NCI-H510A (cell line): ENCODE measurements around the gene HCN4.
"Not testable (repeated sequence)": the region's sequence is repeated elsewhere in the genome, so short reads cannot be mapped to it uniquely, and the experiment has no call there.

ENCODE experiments used
- DNase-seq: peaks from one replicate; lab custom pipeline; 2025; lab: John Stamatoyannopoulos, UW

The HCN4 gene

GRCh38 chr15:73368301-73369136 lies at the start of gene HCN4:
Gene HCN4, minus strand, starts transcription at chr15:73368958. Its CDS starts 688 bp downstream, at chr15:73368270.
- DNase-seq = peak; percentile 33

- no peak for DNase-seq
Observed at GRCh38 chr15:73414876-73415275, 46.1 kb upstream of the HCN4 start.

GRCh38 chr15:73403171-73403570 lies 34.4 kb upstream of the HCN4 start:
- no peak for DNase-seq

GRCh38 chr15:73400222-73400621 lies 31.5 kb upstream of the HCN4 start:
- DNase-seq = not testable (repeated sequence)

GRCh38 chr15:73398861-73399260 lies 30.1 kb upstream of the HCN4 start:
- no peak for DNase-seq

- no peak for DNase-seq
Observed at GRCh38 chr15:73397461-73397860, 28.7 kb upstream of the HCN4 start.

- DNase-seq = no peak
Observed at GRCh38 chr15:73395671-73396070, 26.9 kb upstream of the HCN4 start.

GRCh38 chr15:73394782-73395181 lies 26.0 kb upstream of the HCN4 start:
- DNase-seq = no peak

GRCh38 chr15:73393336-73393735 lies 24.6 kb upstream of the HCN4 start:
- DNase-seq = no peak

DNA sequence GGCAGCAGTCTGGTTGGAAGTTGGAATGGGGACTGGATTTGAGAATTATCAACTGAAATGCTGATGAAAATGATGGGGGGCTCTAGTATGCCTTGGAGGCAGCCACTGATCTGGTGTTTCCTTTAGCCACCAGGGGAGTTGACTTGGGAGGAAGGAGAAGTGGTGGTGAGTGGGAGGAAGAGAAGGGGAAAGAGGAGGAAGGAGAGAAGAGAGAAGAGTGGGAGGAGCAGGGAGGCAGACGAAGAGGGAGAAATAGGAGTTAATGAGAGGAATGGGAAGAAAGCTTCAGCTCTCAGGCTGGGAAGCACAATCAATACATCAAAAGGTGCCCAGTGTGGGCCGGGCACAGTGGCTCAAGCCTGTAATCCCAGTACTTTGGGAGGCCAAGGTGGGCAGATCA lies 23.3 kb upstream of the HCN4 start:
- no peak for DNase-seq

GRCh38 chr15:73391128-73391872 lies 22.5 kb upstream of the HCN4 start:
- DNase-seq = no peak

GRCh38 chr15:73389971-73390544 lies 21.3 kb upstream of the HCN4 start:
- no peak for DNase-seq

- DNase-seq = no peak
Observed at GRCh38 chr15:73389539-73389938, 20.8 kb upstream of the HCN4 start.

DNA sequence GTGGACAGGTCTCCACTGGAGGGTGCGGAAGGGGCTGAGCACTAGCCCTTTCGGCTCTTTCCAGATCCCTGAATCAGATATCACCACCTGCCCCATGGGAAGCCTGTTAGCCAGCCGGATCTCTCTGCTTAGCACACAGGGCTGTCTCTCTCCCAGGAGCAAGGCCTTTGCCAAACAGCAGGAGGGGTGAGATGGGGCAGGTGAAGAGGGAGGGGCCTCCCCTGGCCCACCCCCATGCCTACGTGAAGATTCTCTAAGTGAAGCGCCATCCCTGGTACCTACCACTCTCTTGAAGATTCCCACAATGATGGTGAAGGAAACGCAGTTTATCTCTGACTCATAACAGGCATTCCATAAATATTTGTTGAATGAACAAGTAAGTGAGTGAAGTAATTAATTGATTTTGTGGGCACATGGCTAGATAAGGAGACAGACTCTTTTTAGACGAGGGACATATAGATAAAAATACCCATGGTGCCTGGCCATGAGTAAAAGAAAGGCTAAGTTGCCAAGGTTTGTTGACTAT lies 19.6 kb upstream of the HCN4 start:
- DNase-seq = no peak

- no peak for DNase-seq
Observed at GRCh38 chr15:73387507-73388255, 18.9 kb upstream of the HCN4 start.

GRCh38 chr15:73386886-73387506 lies 18.2 kb upstream of the HCN4 start:
- no peak for DNase-seq

DNA sequence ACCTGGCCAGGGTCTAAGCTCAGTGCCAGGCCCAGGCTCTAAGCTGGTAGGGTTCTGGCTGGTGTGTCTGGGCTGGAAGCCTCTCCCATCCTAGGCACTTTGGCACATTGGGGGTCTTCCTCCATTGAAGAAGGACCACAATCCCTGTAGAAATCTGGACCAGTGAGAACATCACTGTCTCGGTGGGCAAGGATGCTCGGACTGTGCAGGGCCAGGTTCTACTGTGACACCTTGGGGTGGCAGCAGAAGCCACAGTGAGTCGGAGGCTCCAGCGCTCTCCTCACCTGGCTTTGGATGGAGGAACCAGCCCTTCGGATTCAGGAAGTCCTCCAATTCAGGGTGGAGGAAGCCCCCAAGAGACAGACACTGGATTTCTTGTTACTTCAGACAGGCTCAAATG lies 17.5 kb upstream of the HCN4 start:
- DNase-seq = no peak

- no peak for DNase-seq
Observed at GRCh38 chr15:73385205-73385604, 16.4 kb upstream of the HCN4 start.

DNA sequence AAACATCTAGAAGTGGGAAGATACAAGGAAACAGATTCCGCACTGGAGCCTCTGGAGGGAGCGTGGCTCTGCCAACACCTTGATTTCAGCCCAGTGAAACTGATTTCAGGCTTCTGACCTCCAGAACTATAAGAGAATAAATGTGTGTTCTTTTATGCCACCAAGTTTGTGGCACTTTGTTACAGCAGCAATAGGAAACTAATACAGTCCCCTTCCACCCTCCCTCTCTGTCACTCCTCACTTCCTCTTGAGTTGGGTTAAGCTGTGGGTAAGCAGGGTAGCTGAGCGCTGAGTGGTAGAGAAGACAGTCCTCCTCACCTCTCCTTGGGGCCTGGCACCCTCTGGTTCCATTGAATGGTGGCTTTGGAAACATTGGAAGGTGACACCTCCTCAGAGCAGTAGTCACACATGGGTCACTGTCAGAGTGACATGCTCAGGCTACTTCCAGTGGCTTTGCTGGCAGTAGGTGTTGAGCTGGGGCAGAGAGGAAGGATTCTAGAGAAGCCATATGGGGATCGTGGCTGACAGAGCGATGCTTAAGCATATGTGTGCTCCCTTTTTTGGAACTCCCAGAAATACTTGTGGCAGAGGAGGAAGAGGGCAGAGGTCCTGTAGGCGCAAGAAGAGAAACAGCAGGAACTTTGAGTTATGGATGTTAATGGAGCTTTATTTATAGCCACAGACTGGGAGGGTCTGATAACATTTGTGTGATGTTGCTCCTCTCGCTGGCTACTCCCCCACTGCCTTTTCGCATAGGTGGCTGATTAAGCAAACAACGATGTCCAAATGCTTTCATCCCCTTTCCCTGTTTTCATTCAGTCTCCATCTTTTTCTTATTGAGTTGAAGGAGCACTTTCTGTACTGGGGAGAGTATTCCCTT lies 14.8 kb upstream of the HCN4 start:
- DNase-seq = no peak

DNA sequence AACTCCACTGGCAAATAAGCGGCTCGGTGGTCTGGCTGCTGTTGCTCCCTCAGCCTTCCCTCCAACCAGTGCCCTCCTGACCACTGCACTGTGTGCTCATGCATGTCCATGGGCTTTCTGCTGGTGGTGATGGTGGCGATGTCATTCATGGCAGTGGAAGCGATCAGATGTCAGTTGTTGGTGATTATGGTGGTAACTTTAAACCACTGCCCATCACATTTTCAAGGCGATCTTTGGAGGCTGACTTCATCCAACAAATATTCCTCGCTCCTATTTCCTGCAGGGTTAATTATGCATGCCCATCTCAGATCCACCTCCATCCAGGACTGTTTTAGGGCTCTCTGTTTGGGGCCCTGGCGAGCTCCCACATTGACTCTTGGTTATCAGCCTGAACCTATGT lies 13.4 kb upstream of the HCN4 start:
- DNase-seq = no peak

- DNase-seq = no peak
Observed at GRCh38 chr15:73380661-73381060, 11.9 kb upstream of the HCN4 start.
